ENCODE data around the gene TUBA1B.
"Not testable (repeated sequence)": the region's sequence is repeated elsewhere in the genome, so short reads cannot be mapped to it uniquely, and the experiment has no call there.

The TUBA1B gene

DNA sequence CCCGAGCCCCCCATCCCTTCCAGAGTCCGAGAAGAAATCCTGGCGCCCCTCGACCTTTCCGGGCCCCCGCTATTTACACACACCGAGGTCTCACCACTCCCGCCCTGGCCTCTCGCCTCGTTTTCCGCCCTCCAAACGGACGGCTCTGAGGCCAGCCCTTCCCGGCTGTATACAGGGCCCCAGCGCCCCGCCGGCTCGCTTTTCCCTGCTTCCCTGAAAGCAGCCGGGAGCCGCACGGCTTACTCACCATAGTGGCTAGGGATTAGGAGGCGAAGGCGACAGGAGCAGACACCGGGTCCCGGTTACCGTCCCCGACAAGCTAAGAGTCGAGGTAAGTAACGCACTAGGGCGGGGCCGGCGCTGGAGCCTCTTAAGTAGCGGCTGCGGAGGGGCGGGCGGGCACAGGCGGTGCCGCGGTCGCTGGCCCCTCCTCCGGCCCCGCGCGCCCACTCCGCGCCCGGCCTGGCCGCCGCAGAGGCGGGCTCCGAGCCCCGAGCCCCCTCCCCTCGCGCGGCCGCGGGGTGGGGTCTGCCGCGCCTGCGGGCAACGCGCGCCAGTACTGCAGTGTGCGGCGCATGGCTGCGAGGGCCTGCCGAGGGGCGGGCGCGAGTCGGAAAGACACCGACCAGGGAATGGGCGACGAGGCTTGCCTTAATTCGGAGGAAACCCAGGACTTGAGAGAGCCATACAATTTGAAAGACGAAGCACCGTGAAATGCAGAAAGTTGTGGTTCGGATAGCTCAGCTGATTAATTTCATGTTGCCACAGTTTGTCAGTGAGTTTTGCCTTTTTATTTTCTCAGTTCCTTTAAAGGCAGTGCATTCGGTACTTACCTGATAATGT lies at the start of gene TUBA1B:
Gene TUBA1B (minus strand): TSS at position 345 of the 843 bp plus-strand sequence. CDS start 95 bp downstream, at position 250.
- peak; percentile 87 for DNase-seq (ENCODE audit: low read depth)

- DNase-seq (ENCODE audit: low read depth) = no peak
Observed at GRCh38 chr12:49174218-49174617, 43.0 kb upstream of the TUBA1B start.

DNA sequence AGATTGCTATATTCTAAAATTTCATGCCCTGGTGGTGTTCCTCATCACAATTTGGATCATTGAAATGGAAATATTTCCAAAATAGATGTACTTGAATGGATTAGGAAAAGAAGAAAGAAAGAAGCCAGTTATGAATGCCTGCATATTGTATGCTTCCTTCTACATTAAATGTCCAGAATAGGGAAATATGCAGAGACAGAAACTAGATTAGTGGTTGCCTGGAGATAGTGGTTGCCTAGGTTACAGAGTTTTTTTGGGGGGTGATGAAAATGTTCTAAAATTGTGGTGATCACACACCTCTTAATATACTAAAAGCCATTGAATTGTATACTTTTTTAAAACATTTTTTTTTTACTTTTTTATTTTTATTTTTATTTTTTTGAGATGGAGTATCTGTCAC lies 39.7 kb upstream of the TUBA1B start:
- no peak for DNase-seq (ENCODE audit: low read depth)

DNA sequence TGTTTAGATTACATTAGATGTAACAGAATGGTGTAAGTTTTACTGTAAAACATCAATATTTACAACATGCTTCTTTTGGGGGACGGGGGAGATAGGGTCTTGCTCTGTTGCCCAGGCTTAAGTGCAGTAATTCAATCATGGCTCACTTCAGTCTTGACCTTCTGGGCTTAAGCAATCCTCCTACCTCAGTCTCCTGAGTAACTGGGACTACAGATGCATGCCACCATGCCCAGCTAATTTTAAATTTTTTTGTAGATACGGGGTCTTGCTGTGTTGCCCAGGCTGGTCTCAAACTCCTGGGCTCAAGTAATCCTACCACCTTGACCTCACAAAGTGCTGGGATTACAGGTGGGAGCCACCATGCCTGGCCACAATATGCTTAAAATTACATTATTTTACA lies 33.9 kb upstream of the TUBA1B start:
- no peak for DNase-seq (ENCODE audit: low read depth)

DNA sequence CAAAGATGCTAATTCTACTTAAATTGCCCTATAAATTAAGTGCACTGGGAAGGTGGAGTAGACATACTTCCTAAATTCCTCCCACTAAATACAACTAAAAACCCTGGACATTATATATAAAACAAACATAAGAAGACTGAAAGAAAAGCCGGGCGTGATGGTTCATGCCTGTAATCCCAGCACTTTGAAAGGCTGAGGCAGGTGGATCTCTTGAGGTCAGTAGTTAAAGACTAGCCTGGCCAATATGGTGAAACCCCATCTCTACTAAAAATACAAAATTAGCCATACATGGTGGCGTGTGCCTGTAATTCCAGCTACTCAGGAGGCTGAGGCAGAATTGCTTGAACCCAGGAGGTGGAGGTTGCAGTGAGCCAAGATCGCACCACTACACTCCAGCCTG lies 30.7 kb upstream of the TUBA1B start:
- DNase-seq (ENCODE audit: low read depth) = not testable (repeated sequence)

DNA sequence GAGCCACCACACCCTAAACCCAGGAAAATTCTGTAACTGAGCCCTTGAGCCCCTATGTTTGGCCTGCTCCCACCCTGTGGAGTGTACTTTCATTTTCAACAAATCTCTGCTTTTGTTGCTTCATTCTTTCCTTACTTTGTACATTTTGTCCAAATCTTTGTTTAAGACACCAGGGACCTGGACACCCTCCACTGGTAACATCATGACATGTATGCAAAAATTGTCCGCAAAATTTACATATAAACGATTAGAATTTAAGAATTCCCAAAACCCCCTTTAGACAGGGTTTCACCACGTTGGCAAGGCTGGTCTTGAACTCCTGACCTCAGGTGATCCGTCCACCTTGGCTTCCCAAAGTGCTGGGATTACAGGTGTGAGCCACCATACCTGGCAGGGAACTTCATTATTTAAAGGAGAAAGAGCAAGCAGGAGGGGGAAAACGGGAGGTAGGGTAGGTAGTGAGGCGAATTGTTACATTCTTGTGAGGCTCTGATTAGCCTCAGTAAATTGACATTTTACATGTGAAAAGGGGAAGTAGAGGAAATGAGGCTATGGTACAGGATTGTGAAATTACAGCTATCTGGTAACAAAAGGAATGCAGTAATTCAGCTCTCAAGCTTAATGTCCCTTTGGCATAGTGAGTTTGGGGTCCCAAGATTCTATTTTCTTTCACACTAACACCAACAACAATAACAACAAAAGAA lies 30.0 kb upstream of the TUBA1B start:
- DNase-seq (ENCODE audit: low read depth) = no peak

GRCh38 chr12:49160399-49160798 lies 29.2 kb upstream of the TUBA1B start:
- DNase-seq (ENCODE audit: low read depth) = no peak

GRCh38 chr12:49154221-49154620 lies 23.0 kb upstream of the TUBA1B start:
- no peak for DNase-seq (ENCODE audit: low read depth)

DNA sequence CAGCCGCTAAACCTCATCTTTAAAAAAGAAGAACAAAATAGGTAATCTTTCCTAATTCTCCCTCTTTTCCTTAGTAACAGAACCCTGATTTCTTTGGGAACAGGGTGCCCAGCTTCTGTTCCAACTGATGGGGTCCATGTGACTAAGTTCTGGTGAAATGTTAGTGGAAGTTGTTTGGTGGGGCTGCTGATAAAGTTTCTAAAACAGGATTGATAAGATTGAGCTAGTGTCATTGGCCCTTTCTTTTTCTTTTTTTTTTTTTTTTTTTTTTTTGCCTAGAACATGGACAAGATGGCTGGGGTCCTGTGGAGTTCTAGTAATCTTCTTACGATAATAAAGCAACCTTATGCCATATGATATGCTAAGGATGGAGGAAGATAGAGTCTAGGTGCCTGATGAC lies 16.2 kb upstream of the TUBA1B start:
- no peak for DNase-seq (ENCODE audit: low read depth)

GRCh38 chr12:49146406-49146805 lies 15.2 kb upstream of the TUBA1B start:
- DNase-seq (ENCODE audit: low read depth) = no peak

DNA sequence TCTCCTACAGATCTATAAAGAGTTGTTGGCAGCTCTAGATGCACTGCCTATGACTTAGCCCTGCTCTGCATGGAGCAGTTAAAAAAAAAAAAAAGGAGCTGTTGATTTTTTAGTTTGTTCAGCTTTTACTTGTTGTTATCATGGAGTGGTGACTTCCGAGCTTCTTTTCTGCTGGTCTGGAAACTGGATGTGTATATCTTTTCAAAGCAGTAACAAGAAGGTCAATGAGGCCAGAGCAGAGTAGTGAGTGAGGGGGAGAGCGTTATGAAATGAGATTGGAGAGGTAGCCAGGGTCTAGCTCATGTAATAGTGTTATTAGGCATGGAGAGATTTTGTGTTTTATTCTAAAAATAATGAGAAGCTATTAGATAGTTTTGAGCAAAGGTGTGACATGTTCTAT lies 13.2 kb upstream of the TUBA1B start:
- DNase-seq (ENCODE audit: low read depth) = no peak

- DNase-seq (ENCODE audit: low read depth) = no peak
Observed at GRCh38 chr12:49138999-49139398, 7.8 kb upstream of the TUBA1B start.

- DNase-seq (ENCODE audit: low read depth) = no peak
Observed at GRCh38 chr12:49138587-49138986, 7.4 kb upstream of the TUBA1B start.

DNA sequence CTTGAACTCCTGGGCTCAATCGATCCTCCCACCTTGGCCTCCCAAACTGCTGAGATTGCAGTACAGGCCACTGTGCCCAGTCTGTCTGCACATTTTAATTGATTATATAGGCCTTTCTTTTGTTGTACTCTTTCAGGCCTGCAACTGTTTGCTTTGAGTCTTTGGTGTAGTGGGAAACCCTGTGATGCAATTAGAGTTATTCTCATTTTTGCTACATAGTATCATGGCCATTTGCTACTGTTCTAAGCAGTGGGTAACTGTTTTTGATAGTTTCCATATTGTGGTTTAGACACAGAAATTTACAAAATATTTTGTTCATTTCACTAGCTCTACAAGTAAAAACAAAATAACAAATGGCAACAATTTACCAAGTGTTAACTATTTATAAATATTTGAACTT lies 6.3 kb upstream of the TUBA1B start:
- DNase-seq (ENCODE audit: low read depth) = no peak

DNA sequence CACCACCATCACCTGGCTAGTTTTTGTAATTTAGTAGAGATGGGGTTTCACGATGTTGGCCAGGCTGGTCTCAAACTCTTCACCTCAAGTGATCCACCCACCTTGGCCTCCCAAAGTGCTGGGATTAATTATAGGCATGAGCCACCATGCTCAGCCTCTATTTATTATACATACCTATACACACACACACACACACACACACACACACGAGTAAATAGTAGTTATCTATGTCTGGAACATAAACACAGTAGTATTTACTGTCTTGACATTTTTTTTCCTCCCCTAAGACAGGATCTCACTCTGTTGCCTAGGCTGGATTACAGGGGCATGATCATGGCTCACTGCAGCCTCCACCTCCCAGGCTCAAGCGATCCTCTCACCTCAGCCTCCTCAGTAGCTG lies 5.8 kb upstream of the TUBA1B start:
- DNase-seq (ENCODE audit: low read depth) = not testable (repeated sequence)

GRCh38 chr12:49133590-49133989 lies 2.4 kb upstream of the TUBA1B start:
- no peak for DNase-seq (ENCODE audit: low read depth)

DNA sequence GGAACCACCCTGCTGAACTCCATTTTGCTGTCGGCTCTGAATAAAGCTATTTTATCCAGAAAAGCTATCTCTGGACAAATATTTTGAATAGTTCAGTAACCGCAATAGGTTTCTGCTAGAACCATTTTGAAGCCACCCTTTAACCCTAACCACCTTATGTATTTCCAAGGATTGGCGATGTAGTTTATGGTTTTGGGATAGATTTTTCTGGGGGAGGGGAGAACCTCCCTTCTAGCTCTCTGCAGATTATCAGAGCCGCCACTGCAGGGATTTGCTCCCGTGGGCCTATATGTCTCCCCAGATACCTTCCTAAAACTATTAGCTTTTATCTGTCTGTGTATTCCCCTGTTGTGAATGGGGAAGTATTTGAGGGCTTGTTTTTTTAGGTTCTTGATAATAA lies 1.8 kb upstream of the TUBA1B start:
- no peak for DNase-seq (ENCODE audit: low read depth)

GRCh38 chr12:49131894-49132461 lies 783 bp upstream of the TUBA1B start:
- DNase-seq (ENCODE audit: low read depth) = peak; percentile 70

DNA sequence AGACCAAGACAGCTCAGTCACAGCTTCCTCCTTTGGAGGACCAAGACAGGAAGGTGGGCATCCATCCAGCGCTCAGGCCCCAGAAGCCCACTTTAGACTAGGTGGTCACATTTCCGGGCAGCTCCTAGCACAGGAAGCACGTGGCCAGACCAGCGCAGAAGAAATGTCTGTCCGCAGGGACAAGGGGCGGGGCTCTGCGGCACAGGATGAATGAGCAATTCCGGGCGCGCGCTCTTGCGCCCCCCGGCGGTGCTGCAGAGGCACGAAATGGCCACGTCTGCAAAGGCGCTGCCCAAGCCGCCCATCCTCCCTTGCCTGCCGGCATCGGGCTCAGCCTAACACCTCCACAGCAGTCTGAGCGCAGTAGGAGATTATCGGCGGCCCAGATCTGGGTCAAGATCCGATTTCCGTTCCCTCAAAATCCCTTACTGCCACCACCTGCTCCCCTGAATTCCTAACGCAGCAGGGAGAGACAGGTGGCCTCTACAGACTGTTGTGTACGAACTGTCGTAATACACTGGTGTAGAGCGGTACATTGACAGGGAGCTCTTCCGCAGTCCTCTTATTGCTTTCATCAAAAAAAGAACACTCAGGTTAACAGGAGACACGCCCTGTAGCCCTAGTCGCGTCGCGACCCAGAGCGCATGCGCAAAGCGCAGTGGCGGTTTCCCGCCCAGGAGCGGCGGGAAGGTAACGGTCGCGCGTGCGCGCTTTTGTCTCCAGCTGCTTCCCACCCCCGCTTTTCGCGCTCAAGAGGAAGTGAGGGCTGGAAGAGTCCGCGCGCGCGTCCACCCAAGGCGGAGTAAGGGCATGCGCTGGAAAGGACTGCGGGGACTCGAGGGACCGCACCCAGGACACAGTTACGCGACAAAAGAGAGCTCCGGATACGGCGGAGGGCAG lies 794 bp downstream of the TUBA1B start:
- peak; percentile 94 for DNase-seq (ENCODE audit: low read depth)

GRCh38 chr12:49129332-49130150 lies 1.7 kb downstream of the TUBA1B start:
- DNase-seq (ENCODE audit: low read depth) = no peak

- not testable (repeated sequence) for DNase-seq (ENCODE audit: low read depth)
Observed at GRCh38 chr12:49127971-49128370, 3.2 kb downstream of the TUBA1B start.

Data from iris pigment epithelial cell (primary cell).